Measurements from ENCODE around the gene NVL.

The NVL gene

DNA sequence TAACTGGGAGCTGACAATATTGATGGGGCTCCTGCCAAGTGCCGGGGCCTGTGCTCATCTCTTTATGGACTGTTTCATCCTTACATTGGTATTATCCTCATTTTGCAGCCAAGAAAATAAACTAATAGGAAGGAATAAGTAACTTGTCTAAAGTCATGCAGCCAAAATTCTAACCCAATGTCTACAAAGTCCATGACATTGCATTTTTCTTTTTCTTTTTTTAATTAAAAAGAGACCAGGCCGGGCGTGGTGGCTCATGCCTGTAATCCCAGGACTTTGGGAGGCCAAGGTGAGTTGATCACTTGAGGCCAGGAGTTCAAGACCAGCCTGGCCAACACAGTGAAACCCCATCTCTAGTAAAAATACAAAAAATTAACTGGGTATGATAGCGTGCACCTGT, 128.1 kb downstream of the NVL start:
- Histone ChIP-seq H3K27ac (no peak overlapping the region), H3K4me3 (no peak overlapping the region)
- no peak for DNase-seq (ENCODE audit: low spot score)
- no peak for TF ChIP-seq CTCF (IDR thresholded peaks at IDR 0.05)

GRCh38 chr1:224201383-224201782, 128.6 kb downstream of the NVL start:
- H3K4me3 ChIP-seq: no peak overlapping the region
- DNase-seq (ENCODE audit: low spot score): no peak
- H3K27ac ChIP-seq: no peak overlapping the region
- TF ChIP-seq CTCF (IDR thresholded peaks at IDR 0.05): no peak

DNA sequence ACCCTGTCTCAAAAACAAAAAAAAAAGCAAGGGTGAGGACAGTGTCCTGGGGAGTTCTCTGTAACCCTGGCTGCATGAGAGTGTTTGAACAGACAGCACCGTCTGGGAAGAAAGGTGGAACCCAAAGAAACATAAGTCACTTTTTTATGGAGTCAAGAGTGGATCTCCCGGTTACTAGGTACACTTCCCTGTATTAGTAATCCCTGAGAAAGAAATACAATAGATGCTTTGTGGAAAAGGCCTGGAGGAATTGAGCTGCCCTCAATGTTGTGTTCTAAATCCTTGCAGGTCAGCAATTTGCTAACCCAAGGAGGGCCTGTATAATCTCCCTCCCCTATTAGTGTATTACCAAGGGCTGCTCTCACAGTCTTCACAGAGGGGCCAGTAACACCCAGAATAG, 130.3 kb downstream of the NVL start:
- no peak overlapping the region for H3K27ac ChIP-seq
- no peak for DNase-seq (ENCODE audit: low spot score)
- H3K4me3 ChIP-seq: no peak overlapping the region
- no peak for TF ChIP-seq CTCF (IDR thresholded peaks at IDR 0.05)

- DNase-seq (ENCODE audit: low spot score): no peak
- TF ChIP-seq CTCF (IDR thresholded peaks at IDR 0.05): no peak
- no peak overlapping the region for H3K4me3 ChIP-seq
- no peak overlapping the region for H3K27ac ChIP-seq
These were observed 131.4 kb downstream of the NVL start for GRCh38 chr1:224198572-224198971.

GRCh38 chr1:224196813-224197600, 133.0 kb downstream of the NVL start:
- no peak for TF ChIP-seq CTCF (IDR thresholded peaks at IDR 0.05)
- no peak for DNase-seq (ENCODE audit: low spot score)
- H3K4me3 ChIP-seq: no peak overlapping the region
- no peak overlapping the region for H3K27ac ChIP-seq

- H3K4me3 ChIP-seq: no peak overlapping the region
- DNase-seq (ENCODE audit: low spot score): no peak
- no peak overlapping the region for H3K27ac ChIP-seq
- no peak for TF ChIP-seq CTCF (IDR thresholded peaks at IDR 0.05)
These were observed 136.5 kb downstream of the NVL start for GRCh38 chr1:224193319-224193966.
